Heart right ventricle (tissue), 16 donors: ENCODE results near the gene GGA2. TPM values are rescaled to one million over a fixed set of nuclear protein-coding genes. Genes with fewer than 3 reads are reported as not detected.

Source experiments
- ATAC-seq, 8 donors: fragments of 200-7000 bp; cut with Tn5 transposase; one replicate each; pipeline ENCODE4 v1.9.1; 2020; ENCODE audit warnings: mild to moderate bottlenecking in 8 of 8, moderate library complexity in 8 of 8, moderate number of reproducible peaks in 1 of 8
- DNase-seq, 2 donors: peaks; one replicate each; pipeline ENCODE4 v3.0.0-alpha.2; 2020
- H3K27ac ChIP-seq, 10 donors: fragments of 200-600 bp; sonication (generic) in 2 of 10; one replicate each; pipeline versions ENCODE4 v1.5.0 to v1.8.0; 2020 to 2022; ENCODE audit warnings: mild to moderate bottlenecking in 3 of 10
- H3K27me3 ChIP-seq, 7 donors: fragments of 200-600 bp; one replicate each; pipeline ENCODE4 v1.8.0; 2021 to 2022; ENCODE audit warnings: mild to moderate bottlenecking in 2 of 7
- H3K36me3 ChIP-seq, 9 donors: fragments of 200-600 bp; sonication (generic) in 1 of 9; one replicate each; pipeline versions ENCODE4 v1.5.0 to v1.8.0; 2020 to 2022; ENCODE audit warnings: mild to moderate bottlenecking in 2 of 9
- H3K4me1 ChIP-seq, 9 donors: fragments of 200-600 bp; sonication (generic) in 1 of 9; one replicate each; pipeline versions ENCODE4 v1.5.0 to v1.8.0; 2020 to 2022; ENCODE audit warnings: mild to moderate bottlenecking in 4 of 9
- H3K4me3 ChIP-seq, 10 donors: fragments of 200-600 bp; sonication (generic) in 2 of 10; one replicate each; pipeline versions ENCODE4 v1.5.0 to v1.8.0; 2020 to 2022; ENCODE audit warnings: mild to moderate bottlenecking in 7 of 10, moderate library complexity in 2 of 10
- H3K9me3 ChIP-seq, 11 donors: fragments of 200-600 bp in 10 of 11; sonication (generic) in 2 of 11; one replicate each; pipeline versions ENCODE4 v1.5.0 to v1.8.0; 2013 to 2022; ENCODE audit warnings: mild to moderate bottlenecking in 2 of 11, control low read depth in 1 of 11, moderate library complexity in 1 of 11
- WGBS, 2 donors: extraction: QIAGEN DNeasy Blood & Tissue Kit; methylation state at CpG; one replicate each; pipeline ENCODE4 v1.1.7; 2013; ENCODE audit warnings: inconsistent platforms in 1 of 2; 5-methylcytosine and 5-hydroxymethylcytosine counted together
- intact Hi-C, 10 donors: fragments of 100-400 bp; cut with DNase I; formaldehyde crosslinking; loops; one replicate each; pipeline versions ENCODE4 v1.11.1 to v1.14.2; 2022
- long read RNA-seq, 3 donors: library from polyadenylated mRNA; unstranded; transcript quantifications; one replicate each; pipeline ENCODE4 v2.0.0, GENCODE V29; 2020 to 2021
- polyA plus RNA-seq, 2 donors: library from polyadenylated mRNA; stranded (reverse); fragments of 200-250 nt; gene quantifications; one replicate each; pipeline ENCODE4 v1.2.3, GENCODE V29; 2013
- total RNA-seq, 10 donors: library from RNA; stranded (reverse); fragmentation: NEBNext Ultra II Directional in 3 of 10; extraction: Animal tissue kit (Norgen Biotek cat#: 25700) in 3 of 10; gene quantifications; one replicate each; pipeline versions ENCODE4 v1.2.1 to v1.2.4, GENCODE V29; 2021 to 2023
- TF ChIP-seq, protein P1 (sequence below), 9 donors: fragments of 200-600 bp; sonication (generic) in 2 of 9; IDR thresholded peaks; one replicate each; pipeline versions ENCODE4 v1.5.0 to v1.8.0; 2021 to 2022; ENCODE audit warnings: antibody characterized with exemption in 9 of 9, mild to moderate bottlenecking in 5 of 9, moderate library complexity in 1 of 9
- donor health status: Arrhythmogenic right ventricular cardiomyopathy.
- donor health status: ischemic (EF 13 %, LVEDD 7.1; RV severe dilation, severe dysfunction).
- donor health status: healthy with polysubstance abuse.
- donor health status: DM: no; HTN: yes; CAD: no.
- donor health status: DM: no; HTN: no; CAD: no.
- donor health status: ischemic (EF 25% LVEDD 6.9; RV normal size, moderate dysfunction).
- donor health status: ischemic (EF 25% LVEDD 5.7; RV mildly dilated, moderate dysfunction).
- donor health status: healthy.
- donor health status: DM: yes; HTN: yes; CAD: no.
- donor health status: Ischemic cardiomyopathy.
- donor health status: ischemic (EF 35%, LVEDD 5.7; RV mildly dilated, moderate dysfunction).
- donor health status: nonischemic (EF 11% LVEDD 7.7; RV severe dilation, severe dysfunction).
- donor health status: DM: yes; HTN: yes; CAD: no.
- donor health status: PGD.
- donor health status: ischemic (EF 29% LVEDD 5.4; RV normal size, mild dysfunction).
- donor health status: nonischemic (EF 23%, LVEDD 6.1; RV moderate dilation, normal function).

GGA2 gene
- total RNA-seq (10 to 100 TPM; 32.6 to 52.9 (median 40.6) TPM), polyA plus RNA-seq (10 to 100 TPM; 12.2 to 21.7 TPM)
- long read RNA-seq, donor 1, full-length matches to known transcripts = 32 of 53 reads
- long read RNA-seq, donor 1, partial matches to known transcripts = 7 of 53 reads
- long read RNA-seq, donor 1, other reads (novel, unspliced or antisense) = 14 of 53 reads
- long read RNA-seq, donor 2, full-length matches to known transcripts = 39 of 64 reads
- long read RNA-seq, donor 2, partial matches to known transcripts = 11 of 64 reads
- long read RNA-seq, donor 2, other reads (novel, unspliced or antisense) = 14 of 64 reads
- long read RNA-seq, donor 3, full-length matches to known transcripts = 24 of 47 reads
- long read RNA-seq, donor 3, partial matches to known transcripts = 12 of 47 reads
- long read RNA-seq, donor 3, other reads (novel, unspliced or antisense) = 11 of 47 reads

DNA sequence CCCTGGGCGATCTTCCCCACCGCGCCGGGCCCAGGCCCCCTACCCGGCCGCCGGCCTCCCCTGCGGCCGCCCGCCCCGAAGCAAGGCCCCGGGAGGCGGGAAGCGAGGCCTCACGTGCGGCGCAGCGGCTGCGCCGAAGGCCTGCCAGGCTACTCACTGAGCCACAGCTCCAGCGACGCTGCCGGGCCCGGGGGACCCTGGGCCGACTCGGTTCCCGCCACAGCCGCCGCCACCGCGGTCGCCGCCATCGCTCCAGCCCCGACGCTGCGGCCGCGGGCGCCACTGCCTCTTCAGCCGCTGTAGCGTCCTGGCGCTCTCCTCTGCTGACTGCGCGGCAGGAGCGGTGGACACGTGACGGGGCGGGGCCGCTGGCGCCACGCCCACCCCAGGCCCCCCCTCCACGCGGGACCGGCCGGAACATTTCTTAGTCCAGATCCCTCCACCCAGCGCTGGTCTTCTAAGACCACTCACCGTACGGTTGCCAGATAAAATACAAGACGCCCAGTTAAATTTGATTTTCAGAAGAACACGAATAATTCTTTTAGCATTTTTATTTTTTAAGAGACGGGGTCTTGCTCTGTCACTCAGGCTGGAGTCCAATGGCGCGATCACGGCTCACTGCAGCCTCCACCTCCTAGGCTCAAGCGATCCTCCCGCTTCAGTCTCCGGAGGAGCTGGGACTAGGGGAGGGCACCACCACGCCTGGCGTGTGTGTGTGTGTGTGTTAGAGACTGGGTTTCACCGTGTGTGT lies at the start of gene GGA2:
Gene GGA2 (minus strand): TSS at position 331 of the 751 bp plus-strand sequence. CDS start 83 bp downstream, at position 248.
- intact Hi-C loops = loop anchor here in 2 of 10 donors (2.0 kb wide), 1 partner anchor 46 kb away; the partner anchor contains the start of genes EARS2 (in 2 of the 2) and UBFD1 (in 2 of the 2)
- Histone ChIP-seq H3K27me3 (no peaks in the 10 kb centered on the region), H3K4me1 (peaks cover 5 to 41% (median 27%) of the 10 kb centered on the region in 9 donors), H3K4me3 (peak within 1 kb of the TSS; percentile 66 to 92 (median 85)), H3K36me3 (peaks cover 0 to 13% (median 0%) of the 10 kb centered on the region in 9 donors), H3K27ac (peak within 1 kb of the TSS; percentile 28 to 94 (median 86)), H3K9me3 (no peaks in the 10 kb centered on the region)
- TF ChIP-seq, protein P1, sequence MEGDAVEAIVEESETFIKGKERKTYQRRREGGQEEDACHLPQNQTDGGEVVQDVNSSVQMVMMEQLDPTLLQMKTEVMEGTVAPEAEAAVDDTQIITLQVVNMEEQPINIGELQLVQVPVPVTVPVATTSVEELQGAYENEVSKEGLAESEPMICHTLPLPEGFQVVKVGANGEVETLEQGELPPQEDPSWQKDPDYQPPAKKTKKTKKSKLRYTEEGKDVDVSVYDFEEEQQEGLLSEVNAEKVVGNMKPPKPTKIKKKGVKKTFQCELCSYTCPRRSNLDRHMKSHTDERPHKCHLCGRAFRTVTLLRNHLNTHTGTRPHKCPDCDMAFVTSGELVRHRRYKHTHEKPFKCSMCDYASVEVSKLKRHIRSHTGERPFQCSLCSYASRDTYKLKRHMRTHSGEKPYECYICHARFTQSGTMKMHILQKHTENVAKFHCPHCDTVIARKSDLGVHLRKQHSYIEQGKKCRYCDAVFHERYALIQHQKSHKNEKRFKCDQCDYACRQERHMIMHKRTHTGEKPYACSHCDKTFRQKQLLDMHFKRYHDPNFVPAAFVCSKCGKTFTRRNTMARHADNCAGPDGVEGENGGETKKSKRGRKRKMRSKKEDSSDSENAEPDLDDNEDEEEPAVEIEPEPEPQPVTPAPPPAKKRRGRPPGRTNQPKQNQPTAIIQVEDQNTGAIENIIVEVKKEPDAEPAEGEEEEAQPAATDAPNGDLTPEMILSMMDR (IDR thresholded peaks at IDR 0.05) = peak in 4 of 9 donors; percentile 8 to 32 (median 26)
- DNase-seq = peak; percentile 80 to 86
- peak; percentile 92 to 97 (median 94) for ATAC-seq
- WGBS, 2 donors = 1 to 2% methylated on average over 60 to 71 of the region's 71 CpGs

GRCh38 chr16:23557779-23558702 lies 47.7 kb upstream of the GGA2 start:
- H3K36me3 ChIP-seq = peaks cover 0 to 49% (median 31%) of the 10 kb centered on the region in 9 donors
- H3K27ac ChIP-seq = peak overlapping the region; percentile 79 to 97 (median 93)
- peak in 2 of 8 donors; percentile 3 to 8 for ATAC-seq
- TF ChIP-seq, protein P1 (IDR thresholded peaks at IDR 0.05) = no peak
- WGBS, 2 donors = 1% methylated on average over 55 to 60 of the region's 60 CpGs
- DNase-seq = peak in 1 of 2 donors; percentile 30
- intact Hi-C loops = loop anchor here in 6 of 10 donors (1.0 to 5.0 kb wide), 5 partner anchors 38 to 61 kb away; partner anchors contain the start of genes NDUFAB1 (in 6 of the 6) and GGA2 (in 2 of the 6)
- H3K9me3 ChIP-seq = no peaks in the 10 kb centered on the region
- H3K4me1 ChIP-seq = peaks cover 10 to 45% (median 40%) of the 10 kb centered on the region in 9 donors
- H3K4me3 ChIP-seq = peak overlapping the region; percentile 82 to 99 (median 93)
- no peaks in the 10 kb centered on the region for H3K27me3 ChIP-seq

- H3K36me3 ChIP-seq = peaks cover 0 to 49% (median 23%) of the 10 kb centered on the region in 9 donors
- intact Hi-C loops = loop anchor here in 6 of 10 donors (1.0 to 5.0 kb wide), 5 partner anchors 39 to 60 kb away; partner anchors contain the start of genes NDUFAB1 (in 6 of the 6) and GGA2 (in 2 of the 6)
- TF ChIP-seq, protein P1 (IDR thresholded peaks at IDR 0.05) = peak; percentile 88 to 99 (median 97)
Measured at GRCh38 chr16:23556881-23557778, 46.8 kb upstream of the GGA2 start, which contains the start of the genes EARS2 and UBFD1. EARS2 (minus strand) TSS chr16:23557350; CDS start chr16:23557343, 7 bp downstream. UBFD1 (plus strand) TSS chr16:23557727; CDS start chr16:23557743, 16 bp downstream.

More at GRCh38 chr16:23556881-23557778, 46.8 kb upstream of the GGA2 start, which contains the start of the genes EARS2 and UBFD1:
- Histone ChIP-seq H3K27me3 (no peaks in the 10 kb centered on the region), H3K27ac (peak within 1 kb of the TSS; percentile 79 to 97 (median 93)), H3K4me3 (peak within 1 kb of the TSS; percentile 82 to 99 (median 93)), H3K9me3 (no peaks in the 10 kb centered on the region), H3K4me1 (peaks cover 10 to 45% (median 40%) of the 10 kb centered on the region in 9 donors)
- ATAC-seq = peak; percentile 96 to 98 (median 98)
- 2% methylated on average over 63 to 65 of the region's 65 CpGs for WGBS, 2 donors
- peak; percentile 98 for DNase-seq
